ENCODE measurements around the gene TRIOBP.
"Not testable (repeated sequence)": the region's sequence is repeated elsewhere in the genome, so short reads cannot be mapped to it uniquely, and the experiment has no call there.

Gene TRIOBP

GRCh38 chr22:37692627-37693285, 4.1 kb upstream of the TRIOBP start:
- Histone ChIP-seq H3K36me3 (ENCODE audit: low read depth) (peaks cover 37% of the 10 kb centered on the region), H3K4me1 (ENCODE audit: insufficient read depth, poor library complexity, severe bottlenecking) (peaks cover 30% of the 10 kb centered on the region), H3K27ac (ENCODE audit: poor library complexity, severe bottlenecking) (no peak overlapping the region), H3K4me3 (ENCODE audit: severe bottlenecking) (no peak overlapping the region), H3K9me3 (ENCODE audit: severe bottlenecking) (no peaks in the 10 kb centered on the region), H3K27me3 (ENCODE audit: insufficient read depth, poor library complexity, severe bottlenecking) (no peaks in the 10 kb centered on the region)
- DNase-seq (ENCODE audit: low spot score) (no peak), ATAC-seq (ENCODE audit: low read depth) (no peak)
- TF ChIP-seq CTCF (IDR thresholded peaks at IDR 0.05; ENCODE audit: poor library complexity, severe bottlenecking) = no peak

- not testable (repeated sequence) for DNase-seq (ENCODE audit: low spot score); ATAC-seq (ENCODE audit: low read depth); H3K4me3 ChIP-seq (ENCODE audit: severe bottlenecking); H3K27me3 ChIP-seq (ENCODE audit: insufficient read depth, poor library complexity, severe bottlenecking); H3K9me3 ChIP-seq (ENCODE audit: severe bottlenecking); H3K27ac ChIP-seq (ENCODE audit: poor library complexity, severe bottlenecking)
- Histone ChIP-seq H3K36me3 (ENCODE audit: low read depth) (peaks cover 27% of the 10 kb centered on the region), H3K4me1 (ENCODE audit: insufficient read depth, poor library complexity, severe bottlenecking) (peaks cover 27% of the 10 kb centered on the region)
Observed at GRCh38 chr22:37694131-37694530, 2.7 kb upstream of the TRIOBP start.

- H3K27me3 ChIP-seq (ENCODE audit: insufficient read depth, poor library complexity, severe bottlenecking); H3K4me1 ChIP-seq (ENCODE audit: insufficient read depth, poor library complexity, severe bottlenecking); DNase-seq (ENCODE audit: low spot score); H3K27ac ChIP-seq (ENCODE audit: poor library complexity, severe bottlenecking); ATAC-seq (ENCODE audit: low read depth); H3K4me3 ChIP-seq (ENCODE audit: severe bottlenecking); H3K9me3 ChIP-seq (ENCODE audit: severe bottlenecking): not testable (repeated sequence)
- H3K36me3 ChIP-seq (ENCODE audit: low read depth) = peaks cover 12% of the 10 kb centered on the region
Observed at GRCh38 chr22:37696260-37696656, 590 bp upstream of the TRIOBP start.

DNA sequence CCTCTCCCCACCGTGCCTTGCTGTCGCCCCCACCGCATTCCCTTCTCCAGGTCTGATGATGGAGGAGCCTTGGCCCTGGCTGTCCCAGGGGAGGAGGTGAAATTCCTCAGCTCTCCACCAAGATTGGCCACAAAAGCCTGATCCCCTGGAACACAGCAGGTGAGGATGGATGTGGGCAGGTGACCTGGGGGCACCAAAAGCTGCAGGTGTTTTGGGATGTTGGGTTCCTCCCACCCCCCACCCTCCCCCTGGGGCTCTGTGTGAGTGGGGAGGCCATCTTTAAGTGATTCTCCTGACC, 639 bp downstream of the TRIOBP start:
- Histone ChIP-seq H3K27ac (ENCODE audit: poor library complexity, severe bottlenecking) (no peak overlapping the region), H3K4me1 (ENCODE audit: insufficient read depth, poor library complexity, severe bottlenecking) (peaks cover 8% of the 10 kb centered on the region), H3K36me3 (ENCODE audit: low read depth) (peaks cover under 1% of the 10 kb centered on the region; the same call in 1 of the 2 replicates), H3K9me3 (ENCODE audit: severe bottlenecking) (no peaks in the 10 kb centered on the region), H3K4me3 (ENCODE audit: severe bottlenecking) (no peak overlapping the region), H3K27me3 (ENCODE audit: insufficient read depth, poor library complexity, severe bottlenecking) (no peaks in the 10 kb centered on the region)
- no peak for DNase-seq (ENCODE audit: low spot score)
- TF ChIP-seq CTCF (IDR thresholded peaks at IDR 0.05; ENCODE audit: poor library complexity, severe bottlenecking) = no peak
- no peak for ATAC-seq (ENCODE audit: low read depth)

GRCh38 chr22:37701141-37701786, 4.4 kb downstream of the TRIOBP start:
- Histone ChIP-seq H3K4me3 (ENCODE audit: severe bottlenecking) (no peak overlapping the region), H3K9me3 (ENCODE audit: severe bottlenecking) (no peaks in the 10 kb centered on the region), H3K36me3 (ENCODE audit: low read depth) (no peaks in the 10 kb centered on the region), H3K27ac (ENCODE audit: poor library complexity, severe bottlenecking) (no peak overlapping the region), H3K27me3 (ENCODE audit: insufficient read depth, poor library complexity, severe bottlenecking) (no peaks in the 10 kb centered on the region), H3K4me1 (ENCODE audit: insufficient read depth, poor library complexity, severe bottlenecking) (peaks cover 3% of the 10 kb centered on the region)
- TF ChIP-seq CTCF (IDR thresholded peaks at IDR 0.05; ENCODE audit: poor library complexity, severe bottlenecking) = no peak
- no peak for DNase-seq (ENCODE audit: low spot score)
- ATAC-seq (ENCODE audit: low read depth) = no peak

GRCh38 chr22:37703906-37704305, 7.1 kb downstream of the TRIOBP start:
- no peak overlapping the region for H3K4me3 ChIP-seq (ENCODE audit: severe bottlenecking)
- no peaks in the 10 kb centered on the region for H3K9me3 ChIP-seq (ENCODE audit: severe bottlenecking)
- DNase-seq (ENCODE audit: low spot score) (no peak), ATAC-seq (ENCODE audit: low read depth) (no peak)
- H3K27me3 ChIP-seq (ENCODE audit: insufficient read depth, poor library complexity, severe bottlenecking) = no peaks in the 10 kb centered on the region
- TF ChIP-seq CTCF (IDR thresholded peaks at IDR 0.05; ENCODE audit: poor library complexity, severe bottlenecking) = no peak
- H3K27ac ChIP-seq (ENCODE audit: poor library complexity, severe bottlenecking) = no peak overlapping the region
- no peaks in the 10 kb centered on the region for H3K36me3 ChIP-seq (ENCODE audit: low read depth)
- no peaks in the 10 kb centered on the region for H3K4me1 ChIP-seq (ENCODE audit: insufficient read depth, poor library complexity, severe bottlenecking)

Data from RWPE2 (cell line).